WTC11 (cell line): Measurements from ENCODE around the gene RMRP. TPM values are rescaled to one million over a fixed set of nuclear protein-coding genes. Genes with fewer than 3 reads are reported as not detected.

Experiments
- ARID4B ChIP-seq: sonication (generic); formaldehyde crosslinking; IDR thresholded peaks from 2 replicates; pipeline ENCODE4 v1.8.0; 2023; ENCODE audit warnings: missing genetic modification reagents, mild to moderate bottlenecking, borderline replicate concordance
- CBFB ChIP-seq: sonication (generic); formaldehyde crosslinking; IDR thresholded peaks from 2 replicates; pipeline ENCODE4 v1.8.1; 2022; ENCODE audit warnings: mild to moderate bottlenecking, low read depth, missing genetic modification reagents
- CREB1 ChIP-seq: sonication (generic); formaldehyde crosslinking; IDR thresholded peaks from 2 replicates; pipeline ENCODE4 v1.8.0; 2023; ENCODE audit warnings: mild to moderate bottlenecking, missing genetic modification reagents
- ELF4 ChIP-seq: sonication (generic); formaldehyde crosslinking; IDR thresholded peaks from 2 replicates; pipeline ENCODE4 v1.8.1; 2022; ENCODE audit warnings: low read depth, mild to moderate bottlenecking, moderate library complexity, missing genetic modification reagents
- EMX1 ChIP-seq: fragments of 250-450 bp; sonication (Bioruptor Pico); IDR thresholded peaks from 2 replicates; pipeline ENCODE4 v1.8.0; 2021; ENCODE audit warnings: mild to moderate bottlenecking
- ERG ChIP-seq: fragments of 250-450 bp; sonication (Bioruptor Pico); IDR thresholded peaks from 2 replicates; pipeline ENCODE4 v1.8.0; 2021; ENCODE audit warnings: mild to moderate bottlenecking
- FOXK1 ChIP-seq: sonication (generic); formaldehyde crosslinking; IDR thresholded peaks from 2 replicates; pipeline ENCODE4 v1.8.0; 2022; ENCODE audit warnings: mild to moderate bottlenecking, moderate library complexity, missing genetic modification reagents
- IRF2 ChIP-seq: sonication (generic); formaldehyde crosslinking; IDR thresholded peaks from 2 replicates; pipeline ENCODE4 v1.8.0; 2022; ENCODE audit warnings: low read depth, missing genetic modification reagents, borderline replicate concordance
- JAZF1 ChIP-seq: fragments of 250-450 bp; sonication (Bioruptor Pico); IDR thresholded peaks from 2 replicates; pipeline ENCODE4 v1.9.0; 2021; ENCODE audit warnings: moderate library complexity, mild to moderate bottlenecking, inconsistent platforms
- NR3C1 ChIP-seq: sonication (generic); formaldehyde crosslinking; conservative IDR thresholded peaks from 2 replicates; pipeline ENCODE4 v1.8.1; 2023; ENCODE audit warnings: low read depth, mild to moderate bottlenecking, missing genetic modification reagents
- SP1 ChIP-seq: sonication (generic); formaldehyde crosslinking; conservative IDR thresholded peaks from 2 replicates; pipeline ENCODE4 v1.8.1; 2022; ENCODE audit warnings: missing genetic modification reagents
- TEAD4 ChIP-seq: sonication (generic); formaldehyde crosslinking; IDR thresholded peaks from 2 replicates; pipeline ENCODE4 v1.8.0; 2022; ENCODE audit warnings: mild to moderate bottlenecking, missing genetic modification reagents
- ZBTB21 ChIP-seq: sonication (generic); formaldehyde crosslinking; IDR thresholded peaks from 2 replicates; pipeline ENCODE4 v1.8.1; 2023; ENCODE audit warnings: mild to moderate bottlenecking, missing genetic modification reagents, borderline replicate concordance
- ZNF281 ChIP-seq: sonication (generic); formaldehyde crosslinking; IDR thresholded peaks from 2 replicates; pipeline ENCODE4 v1.8.0; 2023; ENCODE audit warnings: mild to moderate bottlenecking, missing genetic modification reagents
- ZNF532 ChIP-seq: fragments of 250-450 bp; sonication (Bioruptor Pico); IDR thresholded peaks from 2 replicates; pipeline ENCODE4 v1.9.0; 2021; ENCODE audit warnings: mild to moderate bottlenecking, borderline replicate concordance
- total RNA-seq: library from RNA; stranded (reverse); gene quantifications from 3 replicates; pipeline ENCODE4 v1.2.3, GENCODE V29; 2021
- TF ChIP-seq, protein P1 (sequence below): sonication (generic); formaldehyde crosslinking; IDR thresholded peaks from 2 replicates; pipeline ENCODE4 v1.8.1; 2023; ENCODE audit warnings: mild to moderate bottlenecking, missing genetic modification reagents, moderate library complexity
- TF ChIP-seq, protein P2 (sequence below): sonication (generic); formaldehyde crosslinking; conservative IDR thresholded peaks from 2 replicates; pipeline ENCODE4 v1.8.1; 2023; ENCODE audit warnings: mild to moderate bottlenecking, low read depth, missing genetic modification reagents, moderate library complexity
- TF ChIP-seq, protein P3 (sequence below): fragments of 200-600 bp; IDR thresholded peaks from 2 replicates; pipeline ENCODE4 v1.8.0; 2022; ENCODE audit warnings: antibody characterized with exemption

The RMRP gene
- total RNA-seq, 1 experiment from 2014 or later, result 25,958 TPM

DNA sequence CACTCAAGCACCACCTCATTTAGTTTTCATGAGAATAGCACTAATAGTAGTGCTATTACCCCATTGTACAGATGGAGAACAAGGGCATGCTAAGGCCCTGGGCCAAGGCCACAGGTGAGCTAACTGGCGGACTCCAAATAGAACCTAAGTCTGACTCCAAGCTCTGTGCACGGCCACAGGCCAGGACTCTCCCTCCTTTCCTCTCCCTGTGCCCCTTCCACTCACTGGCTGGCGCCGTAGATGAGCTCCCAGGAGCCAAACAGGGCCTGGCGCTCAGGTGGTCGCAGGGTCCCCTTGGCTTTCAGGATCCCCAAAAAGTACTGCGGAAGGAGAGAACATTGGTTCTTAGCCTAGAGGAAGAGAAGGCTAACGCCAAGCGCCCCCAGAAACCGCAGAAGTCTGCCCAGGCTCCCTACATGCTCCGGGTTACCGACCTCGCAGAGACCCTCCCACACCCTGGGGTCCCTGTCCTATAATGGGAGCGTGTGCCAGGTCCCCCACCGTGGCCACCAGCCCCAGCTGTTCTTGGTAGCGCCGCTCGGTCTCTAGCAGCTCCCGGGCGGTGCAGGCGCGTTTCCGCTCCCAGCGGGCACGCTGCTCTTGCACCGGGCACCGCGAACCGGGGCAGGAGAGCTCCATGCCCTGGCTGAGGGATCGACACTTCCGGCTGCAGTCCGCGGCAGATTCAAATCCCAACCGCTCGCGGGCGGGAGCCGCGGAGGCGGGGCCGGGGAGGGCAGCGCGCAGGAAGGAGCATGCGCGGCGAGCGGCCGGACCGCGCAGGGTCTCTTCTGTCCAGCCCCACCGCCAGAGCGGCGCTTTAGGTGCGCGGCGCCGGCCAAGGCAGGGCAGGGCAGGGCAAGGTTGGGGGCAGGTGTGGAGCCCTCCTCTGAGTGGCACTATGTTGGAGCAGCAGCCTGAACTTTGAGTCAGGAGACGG lies 7.0 kb upstream of the RMRP start, which contains the start of gene ARHGEF39 (continued):
- TF ChIP-seq ZNF281, result peak; percentile 67; the same call in 1 of the 2 replicates
- TF ChIP-seq IRF2 (CRISPR knock-in tag), result no peak
- TF ChIP-seq JAZF1 (CRISPR knock-in tag), result no peak
- TF ChIP-seq ZNF532, result no peak
- TF ChIP-seq FOXK1, result peak; percentile 64; the same call in 1 of the 2 replicates
- TF ChIP-seq, protein P1, sequence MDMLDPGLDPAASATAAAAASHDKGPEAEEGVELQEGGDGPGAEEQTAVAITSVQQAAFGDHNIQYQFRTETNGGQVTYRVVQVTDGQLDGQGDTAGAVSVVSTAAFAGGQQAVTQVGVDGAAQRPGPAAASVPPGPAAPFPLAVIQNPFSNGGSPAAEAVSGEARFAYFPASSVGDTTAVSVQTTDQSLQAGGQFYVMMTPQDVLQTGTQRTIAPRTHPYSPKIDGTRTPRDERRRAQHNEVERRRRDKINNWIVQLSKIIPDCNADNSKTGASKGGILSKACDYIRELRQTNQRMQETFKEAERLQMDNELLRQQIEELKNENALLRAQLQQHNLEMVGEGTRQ, result no peak
- TF ChIP-seq CBFB (CRISPR knock-in tag), result no peak
- no peak for TF ChIP-seq EMX1 (CRISPR knock-in tag)
- 0 out of 2 replicates have a peak, but pooled peaks have one; percentile 56 for TF ChIP-seq ZBTB21 (CRISPR knock-in tag)
- no peak for TF ChIP-seq ERG (CRISPR knock-in tag)
- TF ChIP-seq ARID4B, result 0 out of 2 replicates have a peak, but pooled peaks have one; percentile 11
- 0 out of 2 replicates have a peak, but pooled peaks have one; percentile 62 for TF ChIP-seq NR3C1 (CRISPR knock-in tag)
- peak; percentile 79 for TF ChIP-seq SP1
- no peak for TF ChIP-seq TEAD4 (CRISPR knock-in tag)
- peak; percentile 45; the same call in 1 of the 2 replicates for TF ChIP-seq ELF4 (CRISPR knock-in tag)
- TF ChIP-seq, protein P2, sequence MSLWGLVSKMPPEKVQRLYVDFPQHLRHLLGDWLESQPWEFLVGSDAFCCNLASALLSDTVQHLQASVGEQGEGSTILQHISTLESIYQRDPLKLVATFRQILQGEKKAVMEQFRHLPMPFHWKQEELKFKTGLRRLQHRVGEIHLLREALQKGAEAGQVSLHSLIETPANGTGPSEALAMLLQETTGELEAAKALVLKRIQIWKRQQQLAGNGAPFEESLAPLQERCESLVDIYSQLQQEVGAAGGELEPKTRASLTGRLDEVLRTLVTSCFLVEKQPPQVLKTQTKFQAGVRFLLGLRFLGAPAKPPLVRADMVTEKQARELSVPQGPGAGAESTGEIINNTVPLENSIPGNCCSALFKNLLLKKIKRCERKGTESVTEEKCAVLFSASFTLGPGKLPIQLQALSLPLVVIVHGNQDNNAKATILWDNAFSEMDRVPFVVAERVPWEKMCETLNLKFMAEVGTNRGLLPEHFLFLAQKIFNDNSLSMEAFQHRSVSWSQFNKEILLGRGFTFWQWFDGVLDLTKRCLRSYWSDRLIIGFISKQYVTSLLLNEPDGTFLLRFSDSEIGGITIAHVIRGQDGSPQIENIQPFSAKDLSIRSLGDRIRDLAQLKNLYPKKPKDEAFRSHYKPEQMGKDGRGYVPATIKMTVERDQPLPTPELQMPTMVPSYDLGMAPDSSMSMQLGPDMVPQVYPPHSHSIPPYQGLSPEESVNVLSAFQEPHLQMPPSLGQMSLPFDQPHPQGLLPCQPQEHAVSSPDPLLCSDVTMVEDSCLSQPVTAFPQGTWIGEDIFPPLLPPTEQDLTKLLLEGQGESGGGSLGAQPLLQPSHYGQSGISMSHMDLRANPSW, result 0 out of 2 replicates have a peak, but pooled peaks have one; percentile 26
- TF ChIP-seq CREB1 (CRISPR knock-in tag), result peak; percentile 77; the same call in 1 of the 2 replicates
- TF ChIP-seq, protein P3, sequence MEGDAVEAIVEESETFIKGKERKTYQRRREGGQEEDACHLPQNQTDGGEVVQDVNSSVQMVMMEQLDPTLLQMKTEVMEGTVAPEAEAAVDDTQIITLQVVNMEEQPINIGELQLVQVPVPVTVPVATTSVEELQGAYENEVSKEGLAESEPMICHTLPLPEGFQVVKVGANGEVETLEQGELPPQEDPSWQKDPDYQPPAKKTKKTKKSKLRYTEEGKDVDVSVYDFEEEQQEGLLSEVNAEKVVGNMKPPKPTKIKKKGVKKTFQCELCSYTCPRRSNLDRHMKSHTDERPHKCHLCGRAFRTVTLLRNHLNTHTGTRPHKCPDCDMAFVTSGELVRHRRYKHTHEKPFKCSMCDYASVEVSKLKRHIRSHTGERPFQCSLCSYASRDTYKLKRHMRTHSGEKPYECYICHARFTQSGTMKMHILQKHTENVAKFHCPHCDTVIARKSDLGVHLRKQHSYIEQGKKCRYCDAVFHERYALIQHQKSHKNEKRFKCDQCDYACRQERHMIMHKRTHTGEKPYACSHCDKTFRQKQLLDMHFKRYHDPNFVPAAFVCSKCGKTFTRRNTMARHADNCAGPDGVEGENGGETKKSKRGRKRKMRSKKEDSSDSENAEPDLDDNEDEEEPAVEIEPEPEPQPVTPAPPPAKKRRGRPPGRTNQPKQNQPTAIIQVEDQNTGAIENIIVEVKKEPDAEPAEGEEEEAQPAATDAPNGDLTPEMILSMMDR, result no peak
